ENCODE measurements around the gene CARHSP1. TPM values are rescaled to one million over a fixed set of nuclear protein-coding genes. Genes with fewer than 3 reads are reported as not detected.
"Not testable (repeated sequence)": the region's sequence is repeated elsewhere in the genome, so short reads cannot be mapped to it uniquely, and the experiment has no call there.

CARHSP1 gene
- total RNA-seq, 1 experiment from 2014 or later, result 199 TPM

GRCh38 chr16:8893426-8893825 is 24.6 kb upstream of the CARHSP1 start:
- no peak for DNase-seq (ENCODE audit: low read depth)

DNA sequence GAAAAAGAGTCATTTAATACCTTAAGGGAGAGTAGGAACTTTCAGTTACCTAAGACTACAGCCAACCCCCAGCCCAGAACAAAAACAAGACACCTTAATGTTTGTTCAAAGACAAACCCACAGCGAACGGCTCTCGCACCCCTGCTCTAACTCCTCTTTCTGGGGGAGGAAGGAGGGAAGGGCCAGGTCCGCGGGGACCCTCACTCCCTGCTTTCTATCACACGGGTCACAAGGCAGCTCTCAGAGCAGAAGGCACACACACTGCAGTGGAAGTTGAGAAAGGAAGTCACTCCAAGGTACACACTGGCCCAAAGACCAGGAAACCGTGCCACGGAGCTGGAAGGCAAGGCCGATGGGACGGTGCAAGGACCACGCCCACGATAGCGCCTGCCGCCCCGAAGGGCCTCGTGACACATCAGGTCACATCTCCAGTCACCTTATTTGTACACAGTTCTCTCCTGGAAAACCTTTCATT is 23.3 kb upstream of the CARHSP1 start:
- no peak for DNase-seq (ENCODE audit: low read depth)

DNA sequence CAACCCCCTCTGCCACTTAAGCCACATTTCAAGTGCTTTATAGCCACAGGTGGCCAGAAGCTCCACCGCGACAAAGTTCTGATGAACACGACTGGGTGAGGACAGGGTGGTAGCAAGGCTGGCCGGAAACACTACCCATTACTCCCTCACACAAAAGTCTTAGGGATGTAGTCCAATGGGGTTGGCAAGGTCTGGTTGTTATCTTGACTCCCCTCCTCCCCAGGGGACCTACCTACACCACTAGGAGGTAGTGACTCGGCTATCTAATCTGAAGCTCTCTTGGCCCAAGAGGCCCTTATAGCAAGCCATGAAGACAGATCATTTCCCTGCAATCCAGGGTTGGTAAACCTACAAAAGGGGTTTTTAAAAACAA is 21.7 kb upstream of the CARHSP1 start:
- no peak for DNase-seq (ENCODE audit: low read depth)

DNA sequence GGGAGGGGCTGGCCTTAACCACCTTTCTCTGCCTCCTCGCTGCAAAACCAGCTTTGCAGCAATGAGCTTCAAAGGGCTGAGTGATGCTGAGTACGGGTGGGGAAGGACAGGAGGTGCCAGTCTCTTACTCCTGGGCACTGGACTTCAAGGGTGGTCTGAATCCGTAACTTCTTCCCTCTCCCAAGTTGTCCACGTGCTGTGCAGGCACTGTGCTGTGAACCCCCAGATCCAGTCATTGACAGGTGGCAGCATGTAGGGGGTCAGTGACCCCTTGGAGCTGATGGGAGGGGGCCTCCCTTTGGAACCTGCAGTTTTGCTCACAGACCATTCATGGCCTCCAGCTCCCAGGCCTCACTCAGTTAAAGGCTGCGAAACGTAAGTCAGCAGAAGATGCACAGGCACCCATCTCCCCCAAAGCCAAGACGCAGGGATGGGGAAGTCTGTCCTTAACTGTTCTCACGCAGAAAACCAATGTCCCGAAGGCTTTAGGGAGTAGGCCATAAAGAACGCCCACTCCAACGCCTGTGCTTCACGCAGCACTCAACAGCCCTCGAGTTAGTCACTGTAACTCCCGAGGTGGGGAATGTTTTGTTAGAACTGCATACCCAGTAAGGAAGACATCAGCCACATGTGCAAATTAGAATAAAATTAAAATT is 21.2 kb upstream of the CARHSP1 start:
- no peak for DNase-seq (ENCODE audit: low read depth)

DNA sequence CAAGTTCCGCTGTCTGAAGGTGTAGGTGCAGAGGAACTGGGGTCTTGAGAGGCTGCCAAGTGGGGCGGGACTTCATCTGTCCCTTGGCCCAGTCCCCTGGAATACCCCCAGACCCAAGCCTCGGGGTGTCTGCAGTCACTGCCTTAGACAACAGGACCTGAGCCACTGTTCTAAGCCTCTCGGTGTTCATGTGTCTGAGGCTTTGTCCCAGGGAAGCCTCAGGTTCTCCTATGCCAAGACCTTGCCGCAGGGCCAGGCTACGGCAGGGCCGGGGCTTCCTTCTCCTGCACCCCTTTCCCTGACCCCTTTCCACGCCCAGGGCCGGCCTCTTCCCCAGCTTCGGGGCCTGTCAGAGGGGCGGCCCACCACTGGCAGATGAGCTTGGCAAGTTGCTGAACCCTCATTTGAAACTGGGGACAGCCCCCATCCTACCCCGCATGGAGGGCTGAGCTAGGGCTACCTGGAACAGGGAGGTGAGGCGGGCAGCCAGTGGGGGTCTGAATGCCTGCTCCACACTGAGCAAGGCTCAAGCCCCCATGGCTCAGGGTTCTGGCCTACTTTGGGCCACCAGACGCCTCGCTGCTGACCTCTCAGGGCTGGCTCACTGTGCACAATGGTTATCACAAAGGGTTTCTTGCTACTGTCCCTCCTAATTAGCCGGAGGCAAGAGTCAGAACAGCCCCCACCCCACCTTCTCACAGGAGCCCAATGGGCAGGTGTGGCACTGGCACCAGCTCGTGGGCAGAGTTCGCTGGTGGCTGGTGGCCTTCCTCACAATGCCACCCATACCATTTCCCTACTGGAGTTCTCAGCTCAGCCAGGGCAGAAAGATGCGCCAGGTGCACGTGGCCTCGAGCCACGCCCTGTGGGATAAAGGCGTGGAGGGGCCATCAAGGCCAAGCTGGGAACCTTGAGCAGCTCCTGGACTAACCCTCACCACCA is 20.4 kb upstream of the CARHSP1 start:
- no peak for DNase-seq (ENCODE audit: low read depth)

- peak; percentile 94 for DNase-seq (ENCODE audit: low read depth)
These were observed 19.2 kb upstream of the CARHSP1 start for GRCh38 chr16:8887952-8888560.

DNA sequence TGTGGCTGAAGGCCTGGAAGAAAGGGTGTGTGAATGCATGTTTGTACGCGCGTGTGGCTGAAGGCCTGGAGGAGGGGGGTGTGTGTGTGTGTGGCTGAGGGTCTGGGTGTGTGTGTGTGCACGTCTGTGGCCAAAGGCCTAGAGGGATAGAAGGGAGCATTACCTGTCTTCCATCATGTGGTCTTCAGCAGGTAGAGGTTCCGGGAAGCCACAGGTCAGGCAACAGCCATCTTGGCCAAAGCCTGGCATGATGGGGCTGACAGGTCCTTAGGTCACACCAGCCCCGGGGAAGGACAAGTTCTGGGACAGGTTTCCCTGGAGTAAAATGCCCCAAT is 18.6 kb upstream of the CARHSP1 start:
- no peak for DNase-seq (ENCODE audit: low read depth)

DNA sequence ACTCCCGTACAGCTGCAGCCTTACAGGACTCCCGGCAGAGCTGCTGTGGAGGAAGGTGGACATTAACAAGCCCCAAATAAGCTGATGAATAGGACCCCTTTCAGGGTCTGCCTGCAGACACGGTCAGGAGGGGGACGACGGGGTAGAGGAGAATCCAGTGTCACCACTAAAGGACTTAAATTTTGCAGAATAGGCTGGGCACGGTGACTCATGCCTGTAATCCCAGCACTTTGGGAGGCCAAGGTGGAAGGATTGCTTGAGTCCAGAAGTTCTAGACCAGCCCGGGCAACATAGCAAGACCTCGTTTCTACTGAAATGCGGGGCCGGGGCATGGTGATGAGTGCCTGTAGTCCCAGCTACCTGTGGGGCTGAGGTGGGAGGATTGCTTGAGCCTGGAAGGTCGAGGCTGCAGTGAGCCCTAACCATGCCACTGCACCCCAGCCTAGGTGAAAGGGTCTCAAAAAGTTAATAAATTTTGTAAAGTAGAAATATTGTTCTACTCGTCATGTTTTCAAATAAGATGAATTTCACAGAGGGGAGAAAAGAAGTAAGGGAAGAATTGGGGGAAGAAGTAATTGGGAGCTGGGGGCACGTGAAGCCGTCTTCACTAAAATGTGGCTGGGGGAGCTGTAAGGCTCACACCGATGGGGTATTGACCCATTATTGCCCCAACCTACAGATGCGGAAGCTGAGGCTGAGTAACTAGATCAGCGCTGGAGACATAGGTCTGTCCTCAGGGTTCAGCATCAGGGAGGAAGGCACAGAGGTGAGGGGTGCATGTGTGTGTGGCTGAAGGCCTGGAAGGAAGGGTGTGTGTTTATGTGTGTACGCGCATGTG is 18.0 kb upstream of the CARHSP1 start:
- no peak for DNase-seq (ENCODE audit: low read depth)

GRCh38 chr16:8885674-8886592 is 17.1 kb upstream of the CARHSP1 start:
- DNase-seq (ENCODE audit: low read depth), result peak; percentile 84

DNA sequence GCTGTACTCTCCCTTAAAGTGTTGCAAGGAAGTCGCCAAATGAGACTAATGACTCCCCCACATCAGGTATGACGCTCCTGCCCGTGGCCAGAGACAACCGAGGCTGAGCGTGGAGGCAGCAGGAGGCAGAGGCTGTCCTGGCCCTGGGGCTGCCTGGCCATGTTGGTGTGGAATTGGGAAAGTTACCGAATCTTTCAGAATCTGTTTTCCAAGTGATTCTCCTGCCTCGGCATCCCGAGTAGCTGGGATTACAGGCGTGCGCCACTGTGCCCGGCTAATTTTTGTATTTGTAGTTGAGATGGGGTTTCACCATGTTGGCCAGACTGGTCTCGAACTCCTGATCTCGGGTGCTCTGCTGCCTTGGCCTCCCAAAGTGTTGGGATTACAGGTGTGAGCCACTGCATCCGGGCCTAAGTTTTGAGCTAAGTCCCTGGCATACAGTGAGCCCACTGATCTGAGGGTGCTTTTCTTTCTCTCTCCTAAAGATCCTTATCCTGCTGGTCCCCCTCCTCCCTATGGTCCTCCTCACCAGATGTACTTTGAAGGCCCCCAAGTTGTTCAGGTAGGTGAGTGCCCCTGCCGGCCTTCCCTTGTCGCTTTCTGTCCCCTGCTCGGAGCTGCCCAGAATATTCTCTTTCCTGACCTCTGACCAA is 14.0 kb upstream of the CARHSP1 start:
- no peak for DNase-seq (ENCODE audit: low read depth)

- DNase-seq (ENCODE audit: low read depth), result no peak
These were observed 13.3 kb upstream of the CARHSP1 start, which contains the start of gene LITAFD for GRCh38 chr16:8882041-8882617. LITAFD (plus strand) TSS chr16:8882351; CDS start chr16:8884356, 2,005 bp downstream.

DNA sequence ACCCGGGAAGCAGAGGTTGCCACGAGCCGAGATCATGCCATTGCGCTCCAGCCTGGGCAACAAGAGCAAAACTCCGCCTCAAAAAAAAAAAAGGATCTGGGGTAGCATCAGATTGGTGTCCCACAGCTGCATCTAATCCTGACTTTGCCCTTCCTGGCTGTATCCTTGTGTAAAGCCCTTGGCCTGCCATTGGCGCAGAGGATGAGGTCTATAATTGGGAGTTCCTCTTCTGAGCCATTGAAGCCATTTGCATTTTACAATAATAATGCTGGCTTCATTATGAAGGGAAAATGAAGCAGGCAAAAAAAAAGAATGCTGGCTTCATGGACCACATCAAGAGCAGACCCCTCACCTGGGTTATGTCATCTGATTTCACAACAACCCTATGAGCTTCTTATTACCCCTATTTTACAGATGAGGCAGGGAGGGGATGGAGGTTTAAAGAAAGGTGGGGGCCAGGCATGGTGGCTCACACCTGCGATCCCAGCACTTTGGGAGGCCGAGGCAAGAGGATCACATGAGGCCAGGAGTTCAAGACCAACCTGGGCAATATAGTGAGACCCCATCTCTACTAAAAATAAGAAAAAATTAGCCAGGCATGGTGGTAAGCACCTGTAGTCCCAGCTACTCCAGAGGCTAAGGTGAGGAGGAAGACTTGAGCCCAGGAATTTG is 12.2 kb upstream of the CARHSP1 start:
- DNase-seq (ENCODE audit: low read depth), result no peak

DNA sequence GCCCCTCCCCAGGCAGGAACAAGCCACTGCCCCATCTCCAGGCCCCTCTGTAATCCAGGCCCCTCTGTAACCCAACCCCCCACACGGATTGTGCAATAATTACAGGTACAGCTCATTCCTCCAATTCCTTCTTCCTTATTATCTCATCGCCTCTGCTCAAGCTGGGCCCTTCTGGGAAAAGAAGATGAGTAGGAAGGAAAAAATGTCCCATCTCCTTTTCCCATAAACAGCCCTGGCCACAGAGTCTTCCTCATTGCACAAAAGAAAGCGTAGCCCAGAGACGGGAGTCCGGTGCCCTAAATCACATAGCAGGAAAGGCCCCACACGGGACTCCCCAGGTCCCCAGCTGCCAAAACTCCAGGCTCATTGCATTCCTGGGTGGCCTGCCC is 9.7 kb upstream of the CARHSP1 start:
- peak; percentile 91 for DNase-seq (ENCODE audit: low read depth)

- DNase-seq (ENCODE audit: low read depth), result no peak
These were observed 9.2 kb upstream of the CARHSP1 start for GRCh38 chr16:8877894-8878522.

DNA sequence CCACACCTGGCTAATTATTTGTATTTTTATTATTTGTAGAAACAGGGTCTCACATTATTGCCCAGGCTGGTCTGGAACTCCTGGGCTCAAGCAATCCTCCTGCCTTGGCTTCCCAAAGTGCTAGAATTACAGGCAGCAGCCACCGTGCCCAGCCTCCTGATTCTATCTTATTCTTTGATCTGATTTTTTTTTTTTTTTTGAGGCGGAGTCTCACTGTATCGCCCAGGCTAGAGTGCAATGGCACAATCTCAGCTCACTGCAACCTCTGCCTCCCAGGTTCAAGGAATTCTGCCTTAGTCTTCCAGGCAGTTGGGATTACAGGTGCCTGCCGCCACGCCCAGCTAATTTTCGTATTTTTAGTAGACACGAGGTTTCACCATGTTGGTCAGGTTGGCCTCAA is 6.5 kb upstream of the CARHSP1 start:
- not testable (repeated sequence) for DNase-seq (ENCODE audit: low read depth)

GRCh38 chr16:8874388-8874787 is 5.6 kb upstream of the CARHSP1 start:
- no peak for DNase-seq (ENCODE audit: low read depth)

DNA sequence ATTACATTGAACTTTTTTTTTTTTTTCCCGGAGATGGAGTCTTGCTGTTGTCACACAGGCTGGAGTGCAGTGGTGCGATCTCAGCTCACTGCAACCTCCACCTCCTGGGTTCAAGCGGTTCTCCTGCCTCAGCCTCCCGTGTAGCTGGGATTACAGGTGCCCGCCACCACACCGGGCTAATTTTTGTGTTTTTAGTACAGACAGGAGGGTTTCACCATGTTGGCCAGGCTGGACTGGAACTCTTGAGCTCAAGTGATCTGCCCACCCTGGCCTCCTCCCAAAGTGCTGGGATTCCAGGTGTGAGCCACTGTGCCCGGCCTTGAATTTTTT is 5.0 kb upstream of the CARHSP1 start:
- DNase-seq (ENCODE audit: low read depth), result not testable (repeated sequence)

DNA sequence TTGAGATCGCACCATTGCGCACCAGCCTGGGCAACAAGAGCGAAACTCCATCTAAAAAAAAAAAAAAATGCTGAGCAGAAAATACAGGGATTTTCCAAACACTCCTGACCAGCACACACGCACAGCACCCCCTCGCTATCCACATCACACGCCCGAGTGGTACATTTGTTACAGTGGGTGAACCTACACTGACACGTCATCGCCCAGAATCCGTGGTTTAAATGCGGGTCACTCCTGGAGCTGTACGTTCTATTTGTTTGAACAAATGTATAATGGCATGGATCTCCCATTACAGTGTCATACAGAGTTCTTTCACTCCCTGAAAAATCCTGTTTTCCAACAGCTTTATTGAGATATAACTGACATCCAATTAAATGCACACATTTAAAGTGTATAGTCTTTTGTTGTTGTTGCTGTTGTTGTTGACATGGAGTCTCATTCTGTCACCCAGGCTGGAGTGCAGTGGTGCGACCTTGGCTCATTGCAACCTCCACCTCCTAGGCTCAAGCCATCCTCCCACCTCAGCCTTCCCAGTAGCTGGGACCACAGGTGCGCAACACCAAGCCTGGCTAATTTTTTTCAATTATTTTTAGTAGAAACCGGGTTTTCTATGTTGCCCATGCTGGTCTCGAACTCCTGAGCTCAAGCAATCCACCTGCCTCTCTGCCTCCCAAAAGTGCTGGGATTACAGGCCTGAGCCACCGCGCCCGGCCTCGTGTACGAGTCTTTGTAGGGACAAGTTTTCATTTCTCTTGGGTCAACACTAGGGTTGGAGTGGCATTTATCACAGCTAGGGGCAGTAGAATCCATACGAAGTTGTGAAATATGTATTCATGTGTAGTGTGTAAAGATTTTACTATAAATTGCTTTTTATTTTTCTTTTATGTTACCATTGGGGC is 4.4 kb upstream of the CARHSP1 start:
- no peak for DNase-seq (ENCODE audit: low read depth)
